HepG2 (cell line): ENCODE data around the gene MAFB.

Experiments used
- ZNF274 ChIP-seq: sonication (generic); formaldehyde crosslinking; IDR thresholded peaks from 2 replicates; pipeline ENCODE4 v1.5.1; 2020; ENCODE audit warnings: mild to moderate bottlenecking, missing genetic modification reagents
- TF ChIP-seq, protein P1 (sequence below): sonication (generic); formaldehyde crosslinking; IDR thresholded peaks from 2 replicates; pipeline ENCODE4 v1.5.0; 2020; ENCODE audit warnings: mild to moderate bottlenecking, missing genetic modification reagents, moderate library complexity

DNA sequence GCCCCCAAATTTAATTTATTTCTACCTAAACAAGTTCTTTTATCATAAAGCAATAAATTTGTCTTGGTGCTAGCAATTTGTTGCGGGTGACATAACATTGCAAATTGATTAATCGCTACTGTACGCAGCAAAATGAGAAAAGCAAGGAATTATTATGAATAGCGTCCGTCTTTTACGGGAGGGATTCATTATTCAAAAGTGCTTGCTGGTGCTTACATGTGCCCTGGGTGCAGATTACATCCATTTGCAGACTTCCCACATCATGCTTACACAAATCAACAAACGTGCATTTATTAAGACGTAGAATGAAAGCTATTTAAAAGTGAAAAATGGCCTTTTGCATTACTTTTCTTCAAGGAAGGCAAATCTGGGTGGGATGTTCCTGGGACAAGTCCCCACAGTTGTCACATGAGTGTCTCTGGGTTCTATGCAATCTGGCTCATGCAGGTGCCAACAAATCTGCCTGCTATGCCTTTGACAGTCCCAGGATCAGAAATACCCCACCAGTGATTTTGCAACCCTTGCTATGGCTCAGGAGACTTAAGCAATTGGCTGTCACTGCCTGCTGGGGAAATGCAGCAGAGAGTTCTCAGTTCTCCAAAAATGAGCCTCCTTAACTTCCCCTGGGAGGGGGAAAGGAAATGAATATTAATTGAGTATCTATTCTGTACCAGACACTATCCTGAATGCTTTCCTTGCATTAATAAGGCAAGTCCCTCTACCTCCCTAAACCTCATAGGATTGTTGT lies 30.1 kb upstream of the MAFB start:
- TF ChIP-seq, protein P1, sequence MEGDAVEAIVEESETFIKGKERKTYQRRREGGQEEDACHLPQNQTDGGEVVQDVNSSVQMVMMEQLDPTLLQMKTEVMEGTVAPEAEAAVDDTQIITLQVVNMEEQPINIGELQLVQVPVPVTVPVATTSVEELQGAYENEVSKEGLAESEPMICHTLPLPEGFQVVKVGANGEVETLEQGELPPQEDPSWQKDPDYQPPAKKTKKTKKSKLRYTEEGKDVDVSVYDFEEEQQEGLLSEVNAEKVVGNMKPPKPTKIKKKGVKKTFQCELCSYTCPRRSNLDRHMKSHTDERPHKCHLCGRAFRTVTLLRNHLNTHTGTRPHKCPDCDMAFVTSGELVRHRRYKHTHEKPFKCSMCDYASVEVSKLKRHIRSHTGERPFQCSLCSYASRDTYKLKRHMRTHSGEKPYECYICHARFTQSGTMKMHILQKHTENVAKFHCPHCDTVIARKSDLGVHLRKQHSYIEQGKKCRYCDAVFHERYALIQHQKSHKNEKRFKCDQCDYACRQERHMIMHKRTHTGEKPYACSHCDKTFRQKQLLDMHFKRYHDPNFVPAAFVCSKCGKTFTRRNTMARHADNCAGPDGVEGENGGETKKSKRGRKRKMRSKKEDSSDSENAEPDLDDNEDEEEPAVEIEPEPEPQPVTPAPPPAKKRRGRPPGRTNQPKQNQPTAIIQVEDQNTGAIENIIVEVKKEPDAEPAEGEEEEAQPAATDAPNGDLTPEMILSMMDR: no peak
- no peak for TF ChIP-seq ZNF274 (CRISPR knock-in tag)
